NB4 (cell line): ENCODE results near the gene TAF11L8.
"Not testable (repeated sequence)": the region's sequence is repeated elsewhere in the genome, so short reads cannot be mapped to it uniquely, and the experiment has no call there.

ENCODE experiments used
- MYC ChIP-seq: IDR thresholded peaks from 2 replicates; pipeline ENCODE4 v1.6.1; 2011; ENCODE audit warnings: low read depth, low read length
- POLR2A ChIP-seq: IDR thresholded peaks from 2 replicates; pipeline ENCODE4 v1.6.1; 2011; ENCODE audit warnings: mild to moderate bottlenecking; ENCODE audit not compliant: insufficient read length; ENCODE audit errors: extremely low read depth
- TF ChIP-seq, protein P1 (sequence below): IDR thresholded peaks from one replicate; pipeline ENCODE4 v1.5.1; 2012; ENCODE audit warnings: low read depth, low read length
- TF ChIP-seq, protein P2 (sequence below): IDR thresholded peaks from 2 replicates; pipeline ENCODE4 v1.6.1; 2011; ENCODE audit warnings: low read depth, low read length

DNA sequence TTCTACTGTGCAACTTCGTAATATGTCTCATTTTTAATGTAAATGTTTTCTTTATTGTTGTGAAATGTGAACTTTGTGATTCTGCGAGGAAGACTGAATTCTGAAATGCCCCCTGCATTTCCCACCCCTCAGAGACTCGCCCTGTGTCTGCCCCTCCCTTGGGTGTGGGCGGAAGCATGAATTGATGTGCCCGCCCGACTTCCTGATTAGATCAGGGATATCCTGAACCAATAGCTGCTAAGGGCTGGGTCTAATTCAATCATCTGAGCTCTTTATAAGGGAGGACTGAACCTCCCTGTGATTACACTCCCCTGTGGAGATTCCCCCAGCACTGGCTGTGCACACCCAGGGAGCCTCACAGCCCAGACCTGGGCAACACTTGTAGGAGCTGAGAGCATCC, 13.1 kb upstream of the TAF11L8 start, which contains the start of gene TAF11L11:
- TF ChIP-seq POLR2A, MYC: not testable (repeated sequence)
- TF ChIP-seq, protein P1, sequence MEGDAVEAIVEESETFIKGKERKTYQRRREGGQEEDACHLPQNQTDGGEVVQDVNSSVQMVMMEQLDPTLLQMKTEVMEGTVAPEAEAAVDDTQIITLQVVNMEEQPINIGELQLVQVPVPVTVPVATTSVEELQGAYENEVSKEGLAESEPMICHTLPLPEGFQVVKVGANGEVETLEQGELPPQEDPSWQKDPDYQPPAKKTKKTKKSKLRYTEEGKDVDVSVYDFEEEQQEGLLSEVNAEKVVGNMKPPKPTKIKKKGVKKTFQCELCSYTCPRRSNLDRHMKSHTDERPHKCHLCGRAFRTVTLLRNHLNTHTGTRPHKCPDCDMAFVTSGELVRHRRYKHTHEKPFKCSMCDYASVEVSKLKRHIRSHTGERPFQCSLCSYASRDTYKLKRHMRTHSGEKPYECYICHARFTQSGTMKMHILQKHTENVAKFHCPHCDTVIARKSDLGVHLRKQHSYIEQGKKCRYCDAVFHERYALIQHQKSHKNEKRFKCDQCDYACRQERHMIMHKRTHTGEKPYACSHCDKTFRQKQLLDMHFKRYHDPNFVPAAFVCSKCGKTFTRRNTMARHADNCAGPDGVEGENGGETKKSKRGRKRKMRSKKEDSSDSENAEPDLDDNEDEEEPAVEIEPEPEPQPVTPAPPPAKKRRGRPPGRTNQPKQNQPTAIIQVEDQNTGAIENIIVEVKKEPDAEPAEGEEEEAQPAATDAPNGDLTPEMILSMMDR: not testable (repeated sequence)
- TF ChIP-seq, protein P2, sequence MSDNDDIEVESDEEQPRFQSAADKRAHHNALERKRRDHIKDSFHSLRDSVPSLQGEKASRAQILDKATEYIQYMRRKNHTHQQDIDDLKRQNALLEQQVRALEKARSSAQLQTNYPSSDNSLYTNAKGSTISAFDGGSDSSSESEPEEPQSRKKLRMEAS: not testable (repeated sequence)
